ENCODE results near the gene ATF2. TPM values are rescaled to one million over a fixed set of nuclear protein-coding genes. Genes with fewer than 3 reads are reported as not detected.
A peak's percentile ranks its signal among the peaks of the same experiment; 100 is the strongest.

ATF2 gene
- total and polyA plus RNA-seq, 9 of the 15 experiments (the other 6 are each of a cell fraction or from before 2014, with no cell fraction given), result 24.2 to 111 (median 45.9) TPM

DNA sequence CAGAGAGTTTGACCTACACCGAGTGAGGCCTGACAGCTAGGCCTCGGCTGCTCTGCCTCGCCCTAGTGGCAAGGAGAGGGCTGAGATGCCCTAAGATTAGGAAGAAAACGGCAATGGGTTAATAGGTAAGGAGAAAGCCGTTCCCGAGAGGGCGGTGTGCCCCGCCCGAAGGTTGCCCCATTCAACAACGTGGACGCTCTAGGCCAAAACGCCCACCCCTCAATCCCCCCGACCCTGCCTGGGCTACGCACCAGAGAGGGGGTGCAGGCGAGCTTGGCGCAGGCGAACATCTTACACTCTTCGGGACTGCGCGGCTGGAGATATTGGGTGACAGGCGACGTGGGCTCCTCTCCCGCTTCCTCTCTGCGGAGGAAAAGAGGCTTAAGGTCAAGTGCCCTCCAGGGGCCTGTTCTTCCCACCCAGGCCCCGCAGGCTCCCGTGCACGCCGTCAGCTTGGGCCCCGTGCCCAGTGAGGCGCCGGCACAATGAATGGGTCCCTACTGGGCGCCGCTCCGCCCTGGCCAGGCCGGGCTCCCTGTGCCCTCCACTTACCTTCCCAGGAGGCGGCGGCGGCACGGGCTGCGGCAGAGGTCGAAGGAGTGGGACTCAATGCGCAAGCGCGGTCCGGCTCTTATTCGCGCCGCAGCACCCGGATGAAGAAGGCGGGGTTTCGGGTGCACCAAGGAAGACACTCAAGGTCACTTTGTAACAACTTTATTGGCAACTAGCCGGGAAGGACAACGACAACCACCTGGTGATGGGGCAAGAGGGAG, 13.3 kb upstream of the ATF2 start, which contains the start of gene ATP5MC3 (continued):
- TF ChIP-seq SP1 (CRISPR knock-in tag; IDR thresholded peaks at IDR 0.05) (peak; percentile 87), CREB1 (IDR thresholded peaks at IDR 0.05) (0 out of 2 replicates have a peak, but pooled peaks have one; percentile 56), CREB1 (CRISPR knock-in tag; IDR thresholded peaks at IDR 0.05) (peak; percentile 48), CREBBP (IDR thresholded peaks at IDR 0.05; ENCODE audit: low read depth, low read length) (no peak), BACH1 (tag; IDR thresholded peaks at IDR 0.05) (no peak), TAF15 (IDR thresholded peaks at IDR 0.05; ENCODE audit: low read depth, low read length) (no peak), TAF7 (tag; IDR thresholded peaks at IDR 0.05) (peak; percentile 79), HEY1 (CRISPR knock-in tag; IDR thresholded peaks at IDR 0.05; ENCODE audit: borderline replicate concordance) (no peak), ZNF445 (CRISPR knock-in tag; IDR thresholded peaks at IDR 0.05; ENCODE audit: low read depth) (no peak), PPARD (CRISPR knock-in tag; IDR thresholded peaks at IDR 0.05) (no peak), E2F3 (CRISPR knock-in tag; IDR thresholded peaks at IDR 0.05) (no peak), POLR2B (IDR thresholded peaks at IDR 0.05; ENCODE audit: low read depth, partially characterized antibody) (peak; percentile 98), NRF1 (conservative IDR thresholded peaks at IDR 0.05 in 1 of 2, IDR thresholded peaks at IDR 0.05 in 1 of 2) (peak; percentile 95 to 96), FOXJ2 (tag; IDR thresholded peaks at IDR 0.05) (peak; percentile 69; the same call in 1 of the 2 replicates)
- TF ChIP-seq, protein P1, sequence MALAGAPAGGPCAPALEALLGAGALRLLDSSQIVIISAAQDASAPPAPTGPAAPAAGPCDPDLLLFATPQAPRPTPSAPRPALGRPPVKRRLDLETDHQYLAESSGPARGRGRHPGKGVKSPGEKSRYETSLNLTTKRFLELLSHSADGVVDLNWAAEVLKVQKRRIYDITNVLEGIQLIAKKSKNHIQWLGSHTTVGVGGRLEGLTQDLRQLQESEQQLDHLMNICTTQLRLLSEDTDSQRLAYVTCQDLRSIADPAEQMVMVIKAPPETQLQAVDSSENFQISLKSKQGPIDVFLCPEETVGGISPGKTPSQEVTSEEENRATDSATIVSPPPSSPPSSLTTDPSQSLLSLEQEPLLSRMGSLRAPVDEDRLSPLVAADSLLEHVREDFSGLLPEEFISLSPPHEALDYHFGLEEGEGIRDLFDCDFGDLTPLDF (CRISPR knock-in tag; IDR thresholded peaks at IDR 0.05), result peak; percentile 63; the same call in 1 of the 2 replicates
- TF ChIP-seq, protein P2, sequence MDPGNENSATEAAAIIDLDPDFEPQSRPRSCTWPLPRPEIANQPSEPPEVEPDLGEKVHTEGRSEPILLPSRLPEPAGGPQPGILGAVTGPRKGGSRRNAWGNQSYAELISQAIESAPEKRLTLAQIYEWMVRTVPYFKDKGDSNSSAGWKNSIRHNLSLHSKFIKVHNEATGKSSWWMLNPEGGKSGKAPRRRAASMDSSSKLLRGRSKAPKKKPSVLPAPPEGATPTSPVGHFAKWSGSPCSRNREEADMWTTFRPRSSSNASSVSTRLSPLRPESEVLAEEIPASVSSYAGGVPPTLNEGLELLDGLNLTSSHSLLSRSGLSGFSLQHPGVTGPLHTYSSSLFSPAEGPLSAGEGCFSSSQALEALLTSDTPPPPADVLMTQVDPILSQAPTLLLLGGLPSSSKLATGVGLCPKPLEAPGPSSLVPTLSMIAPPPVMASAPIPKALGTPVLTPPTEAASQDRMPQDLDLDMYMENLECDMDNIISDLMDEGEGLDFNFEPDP (CRISPR knock-in tag; IDR thresholded peaks at IDR 0.05), result no peak
- TF ChIP-seq, protein P3, sequence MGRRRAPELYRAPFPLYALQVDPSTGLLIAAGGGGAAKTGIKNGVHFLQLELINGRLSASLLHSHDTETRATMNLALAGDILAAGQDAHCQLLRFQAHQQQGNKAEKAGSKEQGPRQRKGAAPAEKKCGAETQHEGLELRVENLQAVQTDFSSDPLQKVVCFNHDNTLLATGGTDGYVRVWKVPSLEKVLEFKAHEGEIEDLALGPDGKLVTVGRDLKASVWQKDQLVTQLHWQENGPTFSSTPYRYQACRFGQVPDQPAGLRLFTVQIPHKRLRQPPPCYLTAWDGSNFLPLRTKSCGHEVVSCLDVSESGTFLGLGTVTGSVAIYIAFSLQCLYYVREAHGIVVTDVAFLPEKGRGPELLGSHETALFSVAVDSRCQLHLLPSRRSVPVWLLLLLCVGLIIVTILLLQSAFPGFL (CRISPR knock-in tag; IDR thresholded peaks at IDR 0.05), result peak; percentile 91; the same call in 1 of the 2 replicates
- TF ChIP-seq, protein P4, sequence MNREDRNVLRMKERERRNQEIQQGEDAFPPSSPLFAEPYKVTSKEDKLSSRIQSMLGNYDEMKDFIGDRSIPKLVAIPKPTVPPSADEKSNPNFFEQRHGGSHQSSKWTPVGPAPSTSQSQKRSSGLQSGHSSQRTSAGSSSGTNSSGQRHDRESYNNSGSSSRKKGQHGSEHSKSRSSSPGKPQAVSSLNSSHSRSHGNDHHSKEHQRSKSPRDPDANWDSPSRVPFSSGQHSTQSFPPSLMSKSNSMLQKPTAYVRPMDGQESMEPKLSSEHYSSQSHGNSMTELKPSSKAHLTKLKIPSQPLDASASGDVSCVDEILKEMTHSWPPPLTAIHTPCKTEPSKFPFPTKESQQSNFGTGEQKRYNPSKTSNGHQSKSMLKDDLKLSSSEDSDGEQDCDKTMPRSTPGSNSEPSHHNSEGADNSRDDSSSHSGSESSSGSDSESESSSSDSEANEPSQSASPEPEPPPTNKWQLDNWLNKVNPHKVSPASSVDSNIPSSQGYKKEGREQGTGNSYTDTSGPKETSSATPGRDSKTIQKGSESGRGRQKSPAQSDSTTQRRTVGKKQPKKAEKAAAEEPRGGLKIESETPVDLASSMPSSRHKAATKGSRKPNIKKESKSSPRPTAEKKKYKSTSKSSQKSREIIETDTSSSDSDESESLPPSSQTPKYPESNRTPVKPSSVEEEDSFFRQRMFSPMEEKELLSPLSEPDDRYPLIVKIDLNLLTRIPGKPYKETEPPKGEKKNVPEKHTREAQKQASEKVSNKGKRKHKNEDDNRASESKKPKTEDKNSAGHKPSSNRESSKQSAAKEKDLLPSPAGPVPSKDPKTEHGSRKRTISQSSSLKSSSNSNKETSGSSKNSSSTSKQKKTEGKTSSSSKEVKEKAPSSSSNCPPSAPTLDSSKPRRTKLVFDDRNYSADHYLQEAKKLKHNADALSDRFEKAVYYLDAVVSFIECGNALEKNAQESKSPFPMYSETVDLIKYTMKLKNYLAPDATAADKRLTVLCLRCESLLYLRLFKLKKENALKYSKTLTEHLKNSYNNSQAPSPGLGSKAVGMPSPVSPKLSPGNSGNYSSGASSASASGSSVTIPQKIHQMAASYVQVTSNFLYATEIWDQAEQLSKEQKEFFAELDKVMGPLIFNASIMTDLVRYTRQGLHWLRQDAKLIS (CRISPR knock-in tag; IDR thresholded peaks at IDR 0.05), result peak; percentile 91
- TF ChIP-seq, protein P5, sequence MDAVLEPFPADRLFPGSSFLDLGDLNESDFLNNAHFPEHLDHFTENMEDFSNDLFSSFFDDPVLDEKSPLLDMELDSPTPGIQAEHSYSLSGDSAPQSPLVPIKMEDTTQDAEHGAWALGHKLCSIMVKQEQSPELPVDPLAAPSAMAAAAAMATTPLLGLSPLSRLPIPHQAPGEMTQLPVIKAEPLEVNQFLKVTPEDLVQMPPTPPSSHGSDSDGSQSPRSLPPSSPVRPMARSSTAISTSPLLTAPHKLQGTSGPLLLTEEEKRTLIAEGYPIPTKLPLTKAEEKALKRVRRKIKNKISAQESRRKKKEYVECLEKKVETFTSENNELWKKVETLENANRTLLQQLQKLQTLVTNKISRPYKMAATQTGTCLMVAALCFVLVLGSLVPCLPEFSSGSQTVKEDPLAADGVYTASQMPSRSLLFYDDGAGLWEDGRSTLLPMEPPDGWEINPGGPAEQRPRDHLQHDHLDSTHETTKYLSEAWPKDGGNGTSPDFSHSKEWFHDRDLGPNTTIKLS (IDR thresholded peaks at IDR 0.05; ENCODE audit: borderline replicate concordance, low read depth), result peak; percentile 30; the same call in 1 of the 2 replicates
